ENCODE data around the gene MYCBPAP. TPM values are rescaled to one million over a fixed set of nuclear protein-coding genes. Genes with fewer than 3 reads are reported as not detected.

The MYCBPAP gene
- polyA plus RNA-seq, 2 of the 4 experiments (the other 2 are of a cell fraction): 0.93 to 2.5 TPM

GRCh38 chr17:50464736-50465135, 43.5 kb upstream of the MYCBPAP start:
- Histone ChIP-seq H3K27ac (no peak overlapping the region), H3K4me3 (no peak overlapping the region), H3K9me3 (no peaks in the 10 kb centered on the region), H3K4me1 (peaks cover 16% of the 10 kb centered on the region), H3K4me2 (no peak overlapping the region)
- ChIA-PET POLR2A (no interaction called here), CTCF (interaction anchor here (0.6 to 19.6 kb wide), 5 partner anchors 11 to 295 kb away, joined by 3 to 238 read pairs (median 3); partner anchors contain the start of genes LRRC59 and RSAD1)
- no peak for FAIRE-seq
- no peak for DNase-seq (ENCODE audit: low read depth in 1 of 2, low spot score in 1 of 2)
- WGBS (ENCODE audit: missing lambda C conversion rate): 73% methylated on average over 4 of the region's 4 CpGs
- TF ChIP-seq EHF (CRISPR knock-in tag; IDR thresholded peaks at IDR 0.05) (no peak), HES2 (IDR thresholded peaks at IDR 0.05) (no peak), CEBPB (IDR thresholded peaks at IDR 0.05) (no peak), HOXB5 (CRISPR knock-in tag; IDR thresholded peaks at IDR 0.05) (no peak), KDM5A (IDR thresholded peaks at IDR 0.05) (no peak), NFE2L2 (conservative IDR thresholded peaks at IDR 0.05; ENCODE audit: low read length) (no peak), RNF2 (IDR thresholded peaks at IDR 0.05; ENCODE audit: borderline replicate concordance, low read depth) (no peak), NPAS2 (CRISPR knock-in tag; IDR thresholded peaks at IDR 0.05; ENCODE audit: borderline replicate concordance) (no peak), PHF8 (IDR thresholded peaks at IDR 0.05; ENCODE audit: borderline replicate concordance, low read depth) (no peak), CTCF (IDR thresholded peaks at IDR 0.05) (no peak), JUN (IDR thresholded peaks at IDR 0.05) (no peak), CHD4 (IDR thresholded peaks at IDR 0.05; ENCODE audit: borderline replicate concordance) (no peak), USF2 (IDR thresholded peaks at IDR 0.05) (no peak), KDM1A (IDR thresholded peaks at IDR 0.05; ENCODE audit: low read depth) (no peak), MAX (IDR thresholded peaks at IDR 0.05) (no peak), BHLHE40 (IDR thresholded peaks at IDR 0.05; ENCODE audit: low read depth, low read length) (no peak), ZSCAN20 (CRISPR knock-in tag; IDR thresholded peaks at IDR 0.05) (no peak), MAZ (IDR thresholded peaks at IDR 0.05; ENCODE audit: borderline replicate concordance, low read depth, low read length) (no peak), EP300 (IDR thresholded peaks at IDR 0.05) (no peak), POLR2AphosphoS2 (conservative IDR thresholded peaks at IDR 0.05; ENCODE audit: low read length) (no peak)
- no peak for ATAC-seq

- 93% methylated on average over 6 of the region's 6 CpGs for WGBS (ENCODE audit: missing lambda C conversion rate)
- Histone ChIP-seq H3K27ac (no peak overlapping the region), H3K4me2 (no peak overlapping the region), H3K9me3 (no peaks in the 10 kb centered on the region), H3K4me3 (no peak overlapping the region), H3K4me1 (peaks cover 16% of the 10 kb centered on the region)
- ATAC-seq (no peak), DNase-seq (ENCODE audit: low read depth in 1 of 2, low spot score in 1 of 2) (no peak), FAIRE-seq (no peak)
- ChIA-PET CTCF (interaction anchor here (0.6 to 19.6 kb wide), 4 partner anchors 10 to 68 kb away, joined by 3 to 238 read pairs (median 8); partner anchors contain the start of genes LRRC59 and RSAD1), POLR2A (no interaction called here)
- TF ChIP-seq FOXS1 (CRISPR knock-in tag; IDR thresholded peaks at IDR 0.05): no peak
- TF ChIP-seq MAZ (IDR thresholded peaks at IDR 0.05; ENCODE audit: borderline replicate concordance, low read depth, low read length): no peak
- TF ChIP-seq FOSL2 (IDR thresholded peaks at IDR 0.05): no peak
- TF ChIP-seq FOSL2 (CRISPR knock-in tag; IDR thresholded peaks at IDR 0.05): no peak
- no peak for TF ChIP-seq NPAS2 (CRISPR knock-in tag; IDR thresholded peaks at IDR 0.05; ENCODE audit: borderline replicate concordance)
- no peak for TF ChIP-seq ESRRA (IDR thresholded peaks at IDR 0.05; ENCODE audit: borderline replicate concordance, low read length)
- TF ChIP-seq ZSCAN20 (CRISPR knock-in tag; IDR thresholded peaks at IDR 0.05): no peak
Measured at GRCh38 chr17:50465171-50465570, 43.1 kb upstream of the MYCBPAP start.

Data from A549 (cell line).